ENCODE results near the gene NFKBIE.

Gene NFKBIE

GRCh38 chr6:44275749-44276648 lies 10.6 kb upstream of the NFKBIE start:
- intact Hi-C loops (cut with DNase I): no loop called here
- peak in 2 of 10 donors; percentile 59 to 85 for DNase-seq

- peak in 3 of 10 donors; percentile 68 to 85 (median 70) for DNase-seq
- intact Hi-C loops (cut with DNase I): no loop called here
Measured at GRCh38 chr6:44275271-44275748, 10.0 kb upstream of the NFKBIE start.

- DNase-seq: peak in 1 of 10 donors; percentile 25
- intact Hi-C loops (cut with DNase I): no loop called here
Measured at GRCh38 chr6:44273617-44274016, 8.3 kb upstream of the NFKBIE start.

GRCh38 chr6:44272999-44273566 lies 7.7 kb upstream of the NFKBIE start:
- intact Hi-C loops (cut with DNase I): no loop called here
- DNase-seq: peak in 3 of 10 donors; percentile 40 to 91 (median 88)

GRCh38 chr6:44272529-44272928 lies 7.2 kb upstream of the NFKBIE start:
- intact Hi-C loops (cut with DNase I): no loop called here
- peak in 1 of 10 donors; percentile 18 for DNase-seq

- DNase-seq: peak in 2 of 10 donors; percentile 23 to 76
- intact Hi-C loops (cut with DNase I): no loop called here
Measured at GRCh38 chr6:44271914-44272313, 6.6 kb upstream of the NFKBIE start.

- intact Hi-C loops (cut with DNase I): no loop called here
- peak in 1 of 10 donors; percentile 73 for DNase-seq
Measured at GRCh38 chr6:44271406-44271723, 6.0 kb upstream of the NFKBIE start.

- peak in 2 of 10 donors; percentile 33 to 89 for DNase-seq
- intact Hi-C loops (cut with DNase I): no loop called here
Measured at GRCh38 chr6:44270526-44271405, 5.4 kb upstream of the NFKBIE start.

GRCh38 chr6:44269921-44270525 lies 4.7 kb upstream of the NFKBIE start, which contains the start of gene TMEM151B:
TMEM151B (plus strand) TSS chr6:44270450; CDS start chr6:44270743, 293 bp downstream.
- intact Hi-C loops (cut with DNase I): no loop called here
- peak in 7 of 10 donors; percentile 60 to 93 (median 61) for DNase-seq

- peak in 1 of 10 donors; percentile 56 for DNase-seq
- intact Hi-C loops (cut with DNase I): no loop called here
Measured at GRCh38 chr6:44269178-44269920, 4.0 kb upstream of the NFKBIE start.

GRCh38 chr6:44268095-44268628 lies 2.8 kb upstream of the NFKBIE start:
- peak in 8 of 10 donors; percentile 40 to 92 (median 66) for DNase-seq
- intact Hi-C loops (cut with DNase I): loop anchor here (1.0 kb wide), 2 partner anchors 36 to 70 kb away; no protein-coding TSS in a partner anchor

GRCh38 chr6:44267252-44267651 lies 1.9 kb upstream of the NFKBIE start:
- peak in 4 of 10 donors; percentile 8 to 35 (median 25) for DNase-seq
- intact Hi-C loops (cut with DNase I): no loop called here

- intact Hi-C loops (cut with DNase I): no loop called here
- DNase-seq: peak in 4 of 10 donors; percentile 15 to 18 (median 15)
Measured at GRCh38 chr6:44266347-44266746, 996 bp upstream of the NFKBIE start.

GRCh38 chr6:44265722-44266233 lies 427 bp upstream of the NFKBIE start:
- intact Hi-C loops (cut with DNase I): no loop called here
- DNase-seq: peak in 3 of 10 donors; percentile 29 to 61 (median 45)

GRCh38 chr6:44264154-44265006 lies 971 bp downstream of the NFKBIE start:
- DNase-seq: peak in 4 of 10 donors; percentile 26 to 83 (median 74)
- intact Hi-C loops (cut with DNase I): no loop called here

- DNase-seq: peak in 3 of 10 donors; percentile 23 to 58 (median 37)
- intact Hi-C loops (cut with DNase I): no loop called here
Measured at GRCh38 chr6:44263354-44264100, 1.8 kb downstream of the NFKBIE start.

Data from posterior cingulate gyrus (tissue), 11 donors.